ENCODE results near the gene VIPR2.

The VIPR2 gene

GRCh38 chr7:159078911-159079270 lies 65.8 kb downstream of the VIPR2 start:
- DNase-seq (ENCODE audit: low read depth in 2 of 2): no peak
- H3K4me3 ChIP-seq (replicated peaks in 1 of 2; ENCODE audit: low read depth in 2 of 2, low read length in 2 of 2): no peak overlapping the region
- TF ChIP-seq CTCF (IDR thresholded peaks at IDR 0.05; ENCODE audit: low read depth, low read length): no peak

DNA sequence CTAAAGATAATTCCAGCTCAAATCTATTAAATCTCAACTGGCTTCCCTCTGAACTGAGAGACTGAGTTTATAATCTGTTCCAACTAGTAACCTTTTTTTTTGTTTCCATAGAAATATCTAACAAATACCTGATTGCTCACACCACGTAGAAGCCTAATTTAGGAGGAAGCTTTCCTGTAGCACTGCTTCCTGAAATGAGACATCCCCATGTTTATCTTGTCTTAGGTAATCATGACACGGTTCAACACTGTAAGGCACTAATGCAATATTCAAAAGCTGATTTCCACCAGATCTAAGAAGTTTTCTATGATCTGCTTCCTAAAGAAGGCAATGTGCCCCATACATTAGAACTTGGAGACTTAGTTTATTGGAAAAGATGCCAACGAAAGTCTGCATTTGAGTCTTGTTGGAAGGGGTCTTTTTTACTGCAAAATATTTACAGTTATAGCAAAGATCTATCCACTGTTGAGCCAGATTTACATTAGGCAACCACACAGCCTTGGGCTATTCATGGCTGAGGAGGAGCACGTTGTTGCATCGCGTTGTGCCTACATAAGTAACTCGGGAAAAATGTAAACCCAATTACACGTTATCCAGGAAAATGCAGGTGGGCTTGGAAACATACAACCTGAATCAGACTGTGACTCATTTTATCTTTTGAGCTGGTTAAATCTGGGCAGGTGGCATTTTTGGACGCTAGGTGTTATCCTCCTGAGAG lies 66.3 kb downstream of the VIPR2 start:
- no peak for DNase-seq (ENCODE audit: low read depth in 2 of 2)
- H3K4me3 ChIP-seq (replicated peaks in 1 of 2; ENCODE audit: low read depth in 2 of 2, low read length in 2 of 2): no peak overlapping the region
- no peak for TF ChIP-seq CTCF (IDR thresholded peaks at IDR 0.05; ENCODE audit: low read depth, low read length)

GRCh38 chr7:159076333-159076732 lies 68.3 kb downstream of the VIPR2 start:
- DNase-seq (ENCODE audit: low read depth in 2 of 2): no peak

DNA sequence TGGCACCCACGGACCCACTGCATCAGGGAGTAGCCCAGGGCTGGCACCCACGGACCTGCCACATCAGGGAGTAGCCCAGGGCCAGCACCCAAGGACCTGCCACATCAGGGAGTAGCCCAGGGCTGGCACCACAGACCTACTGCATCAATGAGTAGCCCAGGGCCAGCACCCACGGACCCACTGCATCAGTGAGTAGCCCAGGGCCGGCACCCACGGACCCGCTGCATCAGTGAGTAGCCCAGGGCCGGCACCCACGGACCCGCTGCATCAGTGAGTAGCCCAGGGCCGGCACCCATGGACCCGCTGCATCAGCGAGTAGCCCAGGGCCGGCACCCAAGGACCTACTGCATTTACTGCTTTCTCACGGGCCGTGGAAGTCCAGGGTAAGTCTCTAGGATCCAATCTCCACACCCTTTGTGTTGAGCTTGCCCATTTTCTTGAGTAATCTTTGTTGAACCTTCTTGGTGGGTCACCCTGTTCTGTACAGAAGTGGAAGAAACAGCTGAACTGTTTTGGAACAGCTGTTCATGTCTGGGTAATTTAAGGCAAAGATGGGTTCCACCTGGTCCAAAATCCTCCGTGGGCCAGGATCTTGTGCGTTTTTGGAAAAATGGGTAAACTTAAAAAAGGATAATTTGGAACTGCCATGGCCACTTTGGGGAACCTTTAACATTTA lies 69.0 kb downstream of the VIPR2 start:
- H3K4me3 ChIP-seq (replicated peaks in 1 of 2; ENCODE audit: low read depth in 2 of 2, low read length in 2 of 2): no peak overlapping the region
- no peak for TF ChIP-seq CTCF (IDR thresholded peaks at IDR 0.05; ENCODE audit: low read depth, low read length)
- no peak for DNase-seq (ENCODE audit: low read depth in 2 of 2)

More at GRCh38 chr7:159076333-159076732, 68.3 kb downstream of the VIPR2 start:
- TF ChIP-seq CTCF (IDR thresholded peaks at IDR 0.05; ENCODE audit: low read depth, low read length): no peak
- H3K4me3 ChIP-seq (replicated peaks in 1 of 2; ENCODE audit: low read depth in 2 of 2, low read length in 2 of 2): no peak overlapping the region

DNA sequence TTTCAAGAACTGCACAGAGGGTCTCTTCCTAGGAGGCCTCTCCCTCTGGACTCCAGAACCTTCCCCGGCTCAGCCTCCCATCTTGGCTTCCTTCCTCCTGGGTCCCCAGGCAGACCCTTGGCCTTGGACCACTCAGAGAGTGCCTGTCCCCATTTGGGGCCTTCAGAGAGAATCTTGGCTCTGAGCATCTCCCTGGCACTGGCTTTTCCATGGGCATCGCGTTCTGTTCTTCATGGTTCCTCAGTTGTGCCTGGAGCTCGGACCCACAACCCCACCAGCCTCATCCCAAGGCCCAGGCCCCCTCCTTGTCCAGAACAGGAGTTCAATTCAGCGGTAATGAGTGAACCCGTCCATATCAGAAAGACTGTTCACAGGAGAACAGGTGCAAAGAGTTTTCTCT lies 73.4 kb downstream of the VIPR2 start:
- H3K4me3 ChIP-seq (replicated peaks in 1 of 2; ENCODE audit: low read depth in 2 of 2, low read length in 2 of 2): no peak overlapping the region
- TF ChIP-seq CTCF (IDR thresholded peaks at IDR 0.05; ENCODE audit: low read depth, low read length): no peak
- no peak for DNase-seq (ENCODE audit: low read depth in 2 of 2)

GRCh38 chr7:159070431-159071148 lies 74.1 kb downstream of the VIPR2 start:
- no peak for TF ChIP-seq CTCF (IDR thresholded peaks at IDR 0.05; ENCODE audit: low read depth, low read length)
- DNase-seq (ENCODE audit: low read depth in 2 of 2): peak; percentile 39 to 49

More at GRCh38 chr7:159070431-159071148, 74.1 kb downstream of the VIPR2 start:
- no peak overlapping the region for H3K4me3 ChIP-seq (replicated peaks in 1 of 2; ENCODE audit: low read depth in 2 of 2, low read length in 2 of 2)
